ENCODE results near the gene EHD4. TPM values are rescaled to one million over a fixed set of nuclear protein-coding genes. Genes with fewer than 3 reads are reported as not detected.

EHD4 gene
- total and polyA plus RNA-seq, 2 experiments from 2014 or later: 27.3 to 34.7 TPM

GRCh38 chr15:41903782-41904181 is 68.6 kb downstream of the EHD4 start:
- Histone ChIP-seq H3K27ac (no peak overlapping the region), H4K20me1 (ENCODE audit: insufficient read depth, poor library complexity, severe bottlenecking) (no peaks in the 10 kb centered on the region), H2AFZ (no peak overlapping the region), H3K27me3 (no peaks in the 10 kb centered on the region), H3K4me1 (ENCODE audit: insufficient read depth) (peaks cover 11% of the 10 kb centered on the region), H3K79me2 (peaks cover 3% of the 10 kb centered on the region), H3K9me2 (replicated peaks; ENCODE audit: insufficient read depth) (no peaks in the 10 kb centered on the region), H3K9me3 (ENCODE audit: low read depth) (no peaks in the 10 kb centered on the region), H3K4me2 (no peak overlapping the region), H3K36me3 (replicated peaks; ENCODE audit: insufficient read depth, low read depth) (no peaks in the 10 kb centered on the region), H3K4me3 (no peak overlapping the region)
- no peak for DNase-seq (ENCODE audit: low spot score)
- WGBS (ENCODE audit: low lambda C conversion rate, missing lambda C conversion rate): 93% methylated on average over 13 of the region's 13 CpGs
- no peak for TF ChIP-seq EZH2phosphoT487 (IDR thresholded peaks at IDR 0.05; ENCODE audit: low read depth, severe bottlenecking, unreplicated experiment)
- no peak for TF ChIP-seq EZH2 (IDR thresholded peaks at IDR 0.05; ENCODE audit: borderline replicate concordance)
- TF ChIP-seq CTCF (IDR thresholded peaks at IDR 0.05; ENCODE audit: poor library complexity): no peak

GRCh38 chr15:41901431-41901830 is 70.9 kb downstream of the EHD4 start:
- WGBS (ENCODE audit: low lambda C conversion rate, missing lambda C conversion rate): 65% methylated on average over 5 of the region's 5 CpGs
- H2AFZ ChIP-seq: no peak overlapping the region
- H3K27me3 ChIP-seq: no peaks in the 10 kb centered on the region
- no peak overlapping the region for H3K27ac ChIP-seq
- TF ChIP-seq CTCF (IDR thresholded peaks at IDR 0.05; ENCODE audit: poor library complexity) (no peak), EZH2phosphoT487 (IDR thresholded peaks at IDR 0.05; ENCODE audit: low read depth, severe bottlenecking, unreplicated experiment) (no peak), EZH2 (IDR thresholded peaks at IDR 0.05; ENCODE audit: borderline replicate concordance) (no peak)
- H3K4me1 ChIP-seq (ENCODE audit: insufficient read depth): peaks cover 5% of the 10 kb centered on the region
- DNase-seq (ENCODE audit: low spot score): no peak
- H3K4me2 ChIP-seq: no peak overlapping the region
- H4K20me1 ChIP-seq (ENCODE audit: insufficient read depth, poor library complexity, severe bottlenecking): no peaks in the 10 kb centered on the region
- peaks cover 3% of the 10 kb centered on the region for H3K79me2 ChIP-seq
- H3K4me3 ChIP-seq: no peak overlapping the region
- H3K9me3 ChIP-seq (ENCODE audit: low read depth): no peaks in the 10 kb centered on the region
- no peaks in the 10 kb centered on the region for H3K9me2 ChIP-seq (replicated peaks; ENCODE audit: insufficient read depth)
- no peaks in the 10 kb centered on the region for H3K36me3 ChIP-seq (replicated peaks; ENCODE audit: insufficient read depth, low read depth)

GRCh38 chr15:41900526-41901380 is 71.6 kb downstream of the EHD4 start:
- WGBS (ENCODE audit: low lambda C conversion rate, missing lambda C conversion rate): 96% methylated on average over 31 of the region's 36 CpGs
- DNase-seq (ENCODE audit: low spot score): no peak
- H3K36me3 ChIP-seq (replicated peaks; ENCODE audit: insufficient read depth, low read depth): no peaks in the 10 kb centered on the region
- H3K27me3 ChIP-seq: no peaks in the 10 kb centered on the region
- H4K20me1 ChIP-seq (ENCODE audit: insufficient read depth, poor library complexity, severe bottlenecking): no peaks in the 10 kb centered on the region
- TF ChIP-seq CTCF (IDR thresholded peaks at IDR 0.05; ENCODE audit: poor library complexity) (no peak), EZH2 (IDR thresholded peaks at IDR 0.05; ENCODE audit: borderline replicate concordance) (no peak), EZH2phosphoT487 (IDR thresholded peaks at IDR 0.05; ENCODE audit: low read depth, severe bottlenecking, unreplicated experiment) (no peak)
- no peak overlapping the region for H3K27ac ChIP-seq
- no peaks in the 10 kb centered on the region for H3K9me2 ChIP-seq (replicated peaks; ENCODE audit: insufficient read depth)
- no peak overlapping the region for H3K4me2 ChIP-seq
- peaks cover 5% of the 10 kb centered on the region for H3K4me1 ChIP-seq (ENCODE audit: insufficient read depth)
- H3K4me3 ChIP-seq: no peak overlapping the region
- no peak overlapping the region for H2AFZ ChIP-seq
- H3K79me2 ChIP-seq: peaks cover 3% of the 10 kb centered on the region
- no peaks in the 10 kb centered on the region for H3K9me3 ChIP-seq (ENCODE audit: low read depth)

All from hepatocyte (in vitro differentiated cells).